ENCODE data around the gene STXBP2.

GRCh38 chr19:7647156-7647555 lies 10.2 kb downstream of the STXBP2 start:
- TF ChIP-seq CTCF (IDR thresholded peaks at IDR 0.05) (no peak), POLR2AphosphoS5 (IDR thresholded peaks at IDR 0.05) (no peak), POLR2A (IDR thresholded peaks at IDR 0.05) (no peak), EP300 (IDR thresholded peaks at IDR 0.05) (no peak)

Data from upper lobe of left lung (tissue), 4 donors.